Endothelial cell of umbilical vein (primary cell): ENCODE results near the gene SLMAP. TPM values are rescaled to one million over a fixed set of nuclear protein-coding genes. Genes with fewer than 3 reads are reported as not detected.

Experiments
- BruUV-seq: library from RNA; stranded (reverse); fragments of 400-500 nt; replicated peaks from 2 replicates; lab custom pipeline; 2021; lab: Mats Ljungman, UMichigan
- CTCF ChIA-PET: fragments of 300-600, 350-600 bp; sonication (Branson Sonifier 250); formaldehyde crosslinking; loops from one replicate; lab custom pipeline; 2021; ENCODE audit warnings: antibody characterized with exemption, inconsistent platforms; lab: Charles Lee
- POLR2A ChIA-PET: fragments of 300-600, 350-600 bp; sonication (Branson Sonifier 250); formaldehyde crosslinking; loops from one replicate; lab custom pipeline; 2021; ENCODE audit warnings: antibody characterized with exemption, inconsistent platforms; lab: Charles Lee
- DNase-seq: peaks from one replicate; pipeline ENCODE4 v3.0.0-alpha.2; 2011; ENCODE audit warnings: low read depth, low spot score
- FAIRE-seq: peaks from 2 replicates; lab custom pipeline; 2011; peaks lifted over from hg19 to GRCh38; lab: Jason Lieb, UNC
- H2AFZ ChIP-seq: 2 replicates; pipeline ENCODE4 v1.6.0; 2012; ENCODE audit warnings: low read depth, low read length, control low read depth, inconsistent platforms
- H3K27ac ChIP-seq: 2 replicates; pipeline ENCODE4 v1.5.1; 2011; ENCODE audit warnings: low read depth, mild to moderate bottlenecking, control low read depth, low read length, moderate library complexity; ENCODE audit not compliant: insufficient read depth
- H3K27me3 ChIP-seq, 2 experiments: 2 replicates each; pipeline versions ENCODE4 v1.6.0 to v1.6.1; 2011; ENCODE audit warnings: low read length in 2 of 2, mixed read lengths in 1 of 2; ENCODE audit not compliant: control insufficient read depth in 2 of 2, insufficient read depth in 2 of 2
- H3K36me3 ChIP-seq, 2 experiments: 2 replicates in 1 of 2; 3 replicates in 1 of 2; pipeline ENCODE4 v1.5.1; 2011; ENCODE audit warnings: low read length in 2 of 2, mild to moderate bottlenecking in 1 of 2, moderate library complexity in 1 of 2; ENCODE audit not compliant: control insufficient read depth in 2 of 2, insufficient read depth in 2 of 2; ENCODE audit errors: extremely low read depth in 1 of 2
- H3K4me1 ChIP-seq: 3 replicates; pipeline ENCODE4 v1.5.1; 2011; ENCODE audit warnings: mild to moderate bottlenecking, low read length; ENCODE audit not compliant: control insufficient read depth, insufficient read depth; ENCODE audit errors: extremely low read depth
- H3K4me2 ChIP-seq: 2 replicates; pipeline ENCODE4 v1.6.1; 2011; ENCODE audit warnings: low read length, control low read depth, mixed read lengths; ENCODE audit not compliant: insufficient read depth
- H3K4me3 ChIP-seq, 3 experiments: fragments of 200-600 bp in 1 of 3; sonication (generic), shearing (Covaris generic) in 1 of 3; replicated peaks in 1 of 3; 2 replicates each; pipeline ENCODE4 v1.5.1; 2011 to 2016; ENCODE audit warnings: control low read depth in 3 of 3, low read length in 3 of 3, mild to moderate bottlenecking in 2 of 3, inconsistent platforms in 1 of 3, low read depth in 1 of 3, moderate library complexity in 1 of 3; ENCODE audit not compliant: insufficient read depth in 1 of 3
- H3K79me2 ChIP-seq: 2 replicates; pipeline ENCODE4 v1.6.0; 2012; ENCODE audit warnings: low read length, inconsistent platforms; ENCODE audit not compliant: control insufficient read depth, insufficient read depth
- H3K9ac ChIP-seq: replicated peaks from 2 replicates; pipeline ENCODE3; 2011; ENCODE audit warnings: low read length, control low read depth; ENCODE audit not compliant: insufficient read depth; ENCODE audit errors: extremely low read depth
- H3K9me1 ChIP-seq: replicated peaks from 3 replicates; pipeline ENCODE4 v1.6.0; 2011; ENCODE audit warnings: mild to moderate bottlenecking, low read length; ENCODE audit not compliant: control insufficient read depth, insufficient read depth; ENCODE audit errors: extremely low read depth
- H3K9me3 ChIP-seq: replicated peaks from 2 replicates; pipeline ENCODE4 v1.5.1; 2012; ENCODE audit warnings: low read length, inconsistent platforms; ENCODE audit not compliant: control insufficient read depth, insufficient read depth
- H4K20me1 ChIP-seq: replicated peaks from 2 replicates; pipeline ENCODE3; 2011; ENCODE audit warnings: mild to moderate bottlenecking, low read length; ENCODE audit not compliant: control insufficient read depth, insufficient read depth; ENCODE audit errors: extremely low read depth
- EZH2 ChIP-seq: IDR thresholded peaks from 2 replicates; pipeline ENCODE4 v1.6.1; 2012; ENCODE audit warnings: borderline replicate concordance, low read depth, mild to moderate bottlenecking, moderate library complexity, low read length, inconsistent platforms; ENCODE audit not compliant: severe bottlenecking
- FOS ChIP-seq: IDR thresholded peaks from 2 replicates; pipeline ENCODE4 v1.6.1; 2011; ENCODE audit warnings: mild to moderate bottlenecking, low read length, moderate library complexity, borderline replicate concordance; ENCODE audit not compliant: insufficient read depth
- GATA2 ChIP-seq: IDR thresholded peaks from 2 replicates; pipeline ENCODE4 v1.7.0; 2011; ENCODE audit warnings: low read depth, mild to moderate bottlenecking, moderate library complexity, mixed read lengths, low read length; ENCODE audit not compliant: insufficient read length, insufficient read depth
- JUN ChIP-seq: IDR thresholded peaks from 2 replicates; pipeline ENCODE4 v1.6.1; 2011; ENCODE audit warnings: borderline replicate concordance, low read depth; ENCODE audit not compliant: insufficient read length, insufficient read depth
- MAX ChIP-seq: IDR thresholded peaks from 2 replicates; pipeline ENCODE4 v1.6.1; 2011; ENCODE audit not compliant: insufficient read depth, insufficient read length
- MYC ChIP-seq: IDR thresholded peaks from one replicate; pipeline ENCODE4 v1.6.1; 2011; ENCODE audit warnings: mild to moderate bottlenecking, low read depth, low read length
- POLR2A ChIP-seq: IDR thresholded peaks from 2 replicates; pipeline ENCODE4 v1.6.1; 2012; ENCODE audit warnings: low read depth, mild to moderate bottlenecking, control low read depth, low read length
- POLR2AphosphoS5 ChIP-seq: IDR thresholded peaks from 2 replicates; pipeline ENCODE4 v1.6.1; 2012; ENCODE audit warnings: low read depth, mild to moderate bottlenecking, control low read depth, low read length, moderate library complexity; ENCODE audit not compliant: insufficient read depth
- dilution Hi-C: fragments of 300-500 bp; cut with MboI; formaldehyde crosslinking; loops from one replicate; pipeline ENCODE4 v1.15.0; 2019; ENCODE audit warnings: low sequenced_read_pairs; ENCODE audit not compliant: extremely low pct_ligation_motif_present
- intact Hi-C: fragments of 100-400 bp; cut with micrococcal nuclease; formaldehyde crosslinking; loops from one replicate; pipeline ENCODE4 v1.10.0; 2022
- polyA plus RNA-seq, 4 experiments: library from polyadenylated mRNA; depleted of rRNA in 3 of 4; stranded (reverse) in 3 of 4; unstranded in 1 of 4; fragments of >200 nt; gene quantifications; 2 replicates each; pipeline versions ENCODE4 v1.2.1 to v1.2.3, GENCODE V29; 2011 to 2012; ENCODE audit warnings: missing spikeins in 1 of 4
- total RNA-seq: library from RNA; stranded (reverse); gene quantifications from 2 replicates; pipeline ENCODE4 v1.2.3, GENCODE V29; 2021
- TF ChIP-seq, protein P1 (sequence below), 2 donors: IDR thresholded peaks; 1 replicate in 1 of 2; 2 replicates in 1 of 2; pipeline ENCODE4 v1.5.1; 2011; ENCODE audit warnings: low read length in 2 of 2, mild to moderate bottlenecking in 2 of 2, moderate library complexity in 2 of 2, control low read depth in 1 of 2, inconsistent platforms in 1 of 2, low read depth in 1 of 2; ENCODE audit not compliant: insufficient read depth in 1 of 2; ENCODE audit errors: extremely low read depth in 1 of 2

SLMAP gene
- total and polyA plus RNA-seq, 2 donors (not counting 3 experiments of a cell fraction or from before 2014, with no cell fraction given), result 9.8 to 54.7 TPM

DNA sequence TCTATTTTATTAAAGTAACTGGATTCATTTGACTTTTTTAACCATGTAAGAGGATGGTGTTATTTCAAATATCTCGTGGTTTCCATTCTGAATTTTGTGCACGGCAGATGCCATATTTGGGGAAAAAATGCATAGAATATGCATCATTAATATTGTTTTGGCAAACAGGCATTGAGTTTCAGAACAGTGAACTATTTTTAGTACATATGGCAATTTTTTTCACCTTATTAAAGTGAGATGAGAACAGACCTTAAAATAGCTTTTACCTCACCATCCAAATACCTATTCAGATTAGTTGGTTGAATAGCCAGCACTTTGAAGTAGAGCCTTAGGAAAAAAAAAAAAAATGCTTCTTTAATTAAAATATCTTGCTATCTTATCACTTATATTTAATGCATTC, 134.8 kb downstream of the SLMAP start:
- CTCF ChIA-PET, result interaction anchor here (1.1 to 1.5 kb wide), 2 partner anchors 17 to 20 kb away, joined by 3 read pairs; no protein-coding TSS in a partner anchor
- Histone ChIP-seq H3K79me2 (no peaks in the 10 kb centered on the region), H3K4me3 (no peak overlapping the region), H3K4me2 (no peak overlapping the region), H3K9me1 (no peaks in the 10 kb centered on the region), H3K9me3 (no peaks in the 10 kb centered on the region), H3K9ac (no peak overlapping the region), H3K27me3 (no peaks in the 10 kb centered on the region), H3K27ac (no peak overlapping the region), H2AFZ (no peak overlapping the region), H4K20me1 (no peaks in the 10 kb centered on the region), H3K4me1 (no peaks in the 10 kb centered on the region), H3K36me3 (no peaks in the 10 kb centered on the region)
- intact Hi-C loops (no loop called here), dilution Hi-C loops (no loop called here)
- no TSS peak for BruUV-seq
- no peak for FAIRE-seq
- POLR2A ChIA-PET, result no interaction called here
- no peak for DNase-seq
- no peak for TF ChIP-seq MAX
- no peak for TF ChIP-seq POLR2A
- TF ChIP-seq, protein P1, sequence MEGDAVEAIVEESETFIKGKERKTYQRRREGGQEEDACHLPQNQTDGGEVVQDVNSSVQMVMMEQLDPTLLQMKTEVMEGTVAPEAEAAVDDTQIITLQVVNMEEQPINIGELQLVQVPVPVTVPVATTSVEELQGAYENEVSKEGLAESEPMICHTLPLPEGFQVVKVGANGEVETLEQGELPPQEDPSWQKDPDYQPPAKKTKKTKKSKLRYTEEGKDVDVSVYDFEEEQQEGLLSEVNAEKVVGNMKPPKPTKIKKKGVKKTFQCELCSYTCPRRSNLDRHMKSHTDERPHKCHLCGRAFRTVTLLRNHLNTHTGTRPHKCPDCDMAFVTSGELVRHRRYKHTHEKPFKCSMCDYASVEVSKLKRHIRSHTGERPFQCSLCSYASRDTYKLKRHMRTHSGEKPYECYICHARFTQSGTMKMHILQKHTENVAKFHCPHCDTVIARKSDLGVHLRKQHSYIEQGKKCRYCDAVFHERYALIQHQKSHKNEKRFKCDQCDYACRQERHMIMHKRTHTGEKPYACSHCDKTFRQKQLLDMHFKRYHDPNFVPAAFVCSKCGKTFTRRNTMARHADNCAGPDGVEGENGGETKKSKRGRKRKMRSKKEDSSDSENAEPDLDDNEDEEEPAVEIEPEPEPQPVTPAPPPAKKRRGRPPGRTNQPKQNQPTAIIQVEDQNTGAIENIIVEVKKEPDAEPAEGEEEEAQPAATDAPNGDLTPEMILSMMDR (IDR thresholded peaks at IDR 0.05; ENCODE audit: extremely low read depth in 1 of 2, insufficient read depth in 1 of 2, low read depth in 1 of 2, low read length in 2 of 2), result no peak
- no peak for TF ChIP-seq POLR2AphosphoS5
- no peak for TF ChIP-seq EZH2
- TF ChIP-seq FOS, result no peak
- no peak for TF ChIP-seq MYC
- TF ChIP-seq JUN, result no peak
- no peak for TF ChIP-seq GATA2
